ENCODE data around the gene RNF152.

DNA sequence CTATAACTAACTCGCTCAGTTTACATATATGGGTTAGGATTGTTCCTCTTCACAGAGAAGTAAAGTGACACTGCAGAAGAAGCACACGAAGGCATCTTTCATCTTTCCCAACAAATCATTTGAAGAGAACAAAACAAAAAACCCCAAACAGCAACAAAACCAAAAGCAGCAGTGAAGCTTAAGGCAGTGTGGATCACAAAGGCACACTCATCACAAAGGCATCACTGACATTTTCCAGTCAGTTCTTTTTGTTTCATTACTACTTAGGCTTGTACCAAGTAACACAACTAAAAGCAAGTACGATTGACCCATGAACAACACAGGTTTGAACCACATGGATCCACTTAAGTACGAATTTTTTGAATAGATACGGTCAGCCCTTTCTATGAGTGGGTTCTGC is 75.7 kb downstream of the RNF152 start:
- TF ChIP-seq, protein P1, sequence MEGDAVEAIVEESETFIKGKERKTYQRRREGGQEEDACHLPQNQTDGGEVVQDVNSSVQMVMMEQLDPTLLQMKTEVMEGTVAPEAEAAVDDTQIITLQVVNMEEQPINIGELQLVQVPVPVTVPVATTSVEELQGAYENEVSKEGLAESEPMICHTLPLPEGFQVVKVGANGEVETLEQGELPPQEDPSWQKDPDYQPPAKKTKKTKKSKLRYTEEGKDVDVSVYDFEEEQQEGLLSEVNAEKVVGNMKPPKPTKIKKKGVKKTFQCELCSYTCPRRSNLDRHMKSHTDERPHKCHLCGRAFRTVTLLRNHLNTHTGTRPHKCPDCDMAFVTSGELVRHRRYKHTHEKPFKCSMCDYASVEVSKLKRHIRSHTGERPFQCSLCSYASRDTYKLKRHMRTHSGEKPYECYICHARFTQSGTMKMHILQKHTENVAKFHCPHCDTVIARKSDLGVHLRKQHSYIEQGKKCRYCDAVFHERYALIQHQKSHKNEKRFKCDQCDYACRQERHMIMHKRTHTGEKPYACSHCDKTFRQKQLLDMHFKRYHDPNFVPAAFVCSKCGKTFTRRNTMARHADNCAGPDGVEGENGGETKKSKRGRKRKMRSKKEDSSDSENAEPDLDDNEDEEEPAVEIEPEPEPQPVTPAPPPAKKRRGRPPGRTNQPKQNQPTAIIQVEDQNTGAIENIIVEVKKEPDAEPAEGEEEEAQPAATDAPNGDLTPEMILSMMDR (IDR thresholded peaks at IDR 0.05; ENCODE audit: low read depth, low read length, poor library complexity, severe bottlenecking): no peak
- TF ChIP-seq EZH2phosphoT487 (IDR thresholded peaks at IDR 0.05; ENCODE audit: borderline replicate concordance, low read length): no peak

All from DOHH2 (cell line).